Nephron progenitor cell (in vitro differentiated cells): ENCODE results near the gene RND1.
A peak's percentile ranks its signal among the peaks of the same experiment; 100 is the strongest.
"Not testable (repeated sequence)": the region's sequence is repeated elsewhere in the genome, so short reads cannot be mapped to it uniquely, and the experiment has no call there.

ENCODE experiments used
- DNase-seq: peaks from one replicate; pipeline ENCODE4 v3.0.0; 2021
- H3K27ac Mint-ChIP-seq: 2 replicates; pipeline ENCODE4 v1.8.0; 2021; ENCODE audit warnings: mild to moderate bottlenecking, moderate library complexity, mixed read lengths
- H3K27me3 Mint-ChIP-seq: 2 replicates; pipeline ENCODE4 v1.8.0; 2021; ENCODE audit warnings: mild to moderate bottlenecking, low read depth, mixed read lengths; ENCODE audit not compliant: poor library complexity
- H3K36me3 Mint-ChIP-seq: 2 replicates; pipeline ENCODE4 v1.8.0; 2021; ENCODE audit warnings: low read depth, mixed read lengths
- H3K4me1 Mint-ChIP-seq: 2 replicates; pipeline ENCODE4 v1.8.0; 2021; ENCODE audit warnings: mixed read lengths
- H3K4me3 Mint-ChIP-seq: 2 replicates; pipeline ENCODE4 v1.8.0; 2021; ENCODE audit warnings: mild to moderate bottlenecking, moderate library complexity, mixed read lengths
- H3K9me3 Mint-ChIP-seq: 2 replicates; pipeline ENCODE4 v1.8.0; 2021; ENCODE audit warnings: mild to moderate bottlenecking, moderate library complexity, mixed read lengths
- CTCF ChIP-seq: fragments of 200-600 bp; sonication (generic); IDR thresholded peaks from 2 replicates; pipeline ENCODE4 v1.5.0; 2021; ENCODE audit warnings: antibody characterized with exemption

The RND1 gene

GRCh38 chr12:48865281-48866051 lies at the start of gene RND1:
TSS of gene RND1 (minus strand) at chr12:48865870. CDS start at chr12:48865767, 103 bp downstream.
- TF ChIP-seq CTCF = no peak
- peaks cover 18% of the 10 kb centered on the region for H3K36me3 Mint-ChIP-seq
- H3K4me1 Mint-ChIP-seq = peaks cover 52% of the 10 kb centered on the region
- H3K9me3 Mint-ChIP-seq = no peaks in the 10 kb centered on the region
- peak within 1 kb of the TSS; percentile 92 for H3K4me3 Mint-ChIP-seq
- no peak within 1 kb of the TSS for H3K27ac Mint-ChIP-seq
- H3K27me3 Mint-ChIP-seq = peaks cover 17% of the 10 kb centered on the region
- peak; percentile 82 for DNase-seq

- H3K27me3 Mint-ChIP-seq = peaks cover 25% of the 10 kb centered on the region
- H3K27ac Mint-ChIP-seq = no peak overlapping the region
- no peak overlapping the region for H3K4me3 Mint-ChIP-seq
- TF ChIP-seq CTCF = no peak
- H3K36me3 Mint-ChIP-seq = peaks cover 5% of the 10 kb centered on the region
- no peak for DNase-seq
- H3K9me3 Mint-ChIP-seq = no peaks in the 10 kb centered on the region
- H3K4me1 Mint-ChIP-seq = no peaks in the 10 kb centered on the region
Measured at GRCh38 chr12:48910196-48910595, 44.5 kb upstream of the RND1 start.

GRCh38 chr12:48909698-48910097 lies 44.0 kb upstream of the RND1 start:
- H3K27ac Mint-ChIP-seq, H3K4me1 Mint-ChIP-seq, H3K9me3 Mint-ChIP-seq, H3K4me3 Mint-ChIP-seq, DNase-seq, H3K36me3 Mint-ChIP-seq: not testable (repeated sequence)
- H3K27me3 Mint-ChIP-seq = peaks cover 29% of the 10 kb centered on the region

- Mint-ChIP-seq H3K9me3 (no peaks in the 10 kb centered on the region), H3K4me3 (no peak overlapping the region), H3K36me3 (no peaks in the 10 kb centered on the region), H3K27ac (no peak overlapping the region), H3K4me1 (peaks cover 9% of the 10 kb centered on the region), H3K27me3 (peaks cover 39% of the 10 kb centered on the region)
- DNase-seq = no peak
- TF ChIP-seq CTCF = no peak
Measured at GRCh38 chr12:48907245-48907644, 41.6 kb upstream of the RND1 start.

GRCh38 chr12:48903982-48904411 lies 38.3 kb upstream of the RND1 start:
- peak overlapping the region; percentile 84 for H3K4me3 Mint-ChIP-seq
- H3K27me3 Mint-ChIP-seq = peaks cover 60% of the 10 kb centered on the region
- no peaks in the 10 kb centered on the region for H3K36me3 Mint-ChIP-seq
- peak; percentile 69 for TF ChIP-seq CTCF
- no peaks in the 10 kb centered on the region for H3K9me3 Mint-ChIP-seq
- H3K4me1 Mint-ChIP-seq = peaks cover 9% of the 10 kb centered on the region
- no peak overlapping the region for H3K27ac Mint-ChIP-seq
- peak; percentile 88 for DNase-seq

- Mint-ChIP-seq H3K4me1 (peaks cover 9% of the 10 kb centered on the region), H3K9me3 (no peaks in the 10 kb centered on the region), H3K4me3 (peak overlapping the region; percentile 71), H3K27ac (no peak overlapping the region), H3K27me3 (peaks cover 63% of the 10 kb centered on the region), H3K36me3 (no peaks in the 10 kb centered on the region)
- TF ChIP-seq CTCF = no peak
- DNase-seq = no peak
Measured at GRCh38 chr12:48903363-48903981, 37.8 kb upstream of the RND1 start.
